T47D (cell line): ENCODE data around the gene PALM2AKAP2.
A peak's percentile ranks its signal among the peaks of the same experiment; 100 is the strongest.

Source experiments
- DNase-seq, 2 experiments: peaks; one replicate each; pipeline versions ENCODE4 v3.0.0 to v3.0.0-alpha.2; 2011 to 2012; ENCODE audit warnings: low read depth in 1 of 2, low spot score in 1 of 2
- JUND ChIP-seq: IDR thresholded peaks from 2 replicates; pipeline ENCODE4 v1.6.1; 2012; ENCODE audit warnings: low read depth
- in situ Hi-C: cut with HindIII; loops from 2 replicates; pipeline ENCODE4 v1.10.0; 2016; ENCODE audit warnings: low sequenced_read_pairs, low pct_unique_long_range_greater_than_20kb

Gene PALM2AKAP2

DNA sequence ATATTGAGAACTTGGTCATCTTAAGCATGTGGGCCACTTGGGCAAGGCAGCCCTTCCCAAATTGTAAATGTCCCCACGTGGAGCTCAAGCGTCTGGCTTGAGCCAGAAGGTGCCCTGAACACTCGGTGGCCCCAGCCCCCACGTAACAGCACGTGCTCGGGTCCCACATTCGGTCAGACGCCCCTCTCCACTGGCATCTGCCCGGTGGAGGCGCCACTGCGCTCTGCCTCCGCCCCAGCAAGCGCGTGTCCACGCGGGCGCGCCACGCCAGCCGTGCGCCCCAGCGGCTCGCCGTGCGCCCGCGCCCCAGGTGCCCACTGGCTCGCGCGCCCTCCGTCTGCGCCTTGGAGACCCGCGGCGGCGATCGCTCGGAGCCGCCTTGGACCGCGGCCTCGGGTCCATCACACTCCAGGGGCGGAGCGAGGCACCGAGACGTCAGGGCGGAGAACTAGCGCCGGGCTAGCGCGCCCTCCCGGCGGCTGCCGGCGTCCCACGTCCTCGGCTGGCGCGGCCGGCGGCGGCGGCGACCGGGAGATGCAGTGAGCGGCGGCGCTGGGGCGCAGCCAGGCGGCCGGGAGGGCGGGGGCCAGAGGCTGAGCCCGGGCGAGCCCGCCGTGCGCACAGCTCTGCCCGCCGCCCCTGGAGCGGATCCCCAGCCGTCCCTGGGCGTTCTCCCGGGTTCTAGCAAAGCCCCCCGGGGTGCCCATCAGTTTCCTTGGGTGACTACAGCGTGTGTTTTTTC, at the start of gene PALM2AKAP2:
Gene PALM2AKAP2, plus strand, starts transcription at position 488 of the 742 bp plus-strand sequence. CDS start 291 bp downstream, outside the sequence.
- in situ Hi-C loops = no loop called here
- peak; percentile 83 for DNase-seq
- TF ChIP-seq JUND = no peak

DNA sequence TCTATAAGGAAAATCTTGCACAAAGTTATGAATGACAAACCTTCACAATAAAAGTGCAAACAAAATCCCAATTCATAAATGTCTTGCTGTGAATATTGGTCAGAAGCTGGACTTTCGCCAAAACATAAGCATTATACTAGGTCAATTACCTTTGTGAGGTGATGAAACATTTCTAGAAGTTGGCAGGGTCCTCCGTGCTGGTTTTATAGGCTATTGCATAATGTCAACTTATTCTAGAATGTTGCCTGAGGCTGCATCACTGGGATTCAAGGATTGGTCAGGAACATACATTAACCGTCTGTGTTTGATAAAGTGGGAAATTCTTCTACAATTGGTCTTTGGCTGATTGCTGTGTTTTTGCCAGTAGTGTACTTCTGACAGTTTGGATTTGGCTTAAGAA, 49.8 kb upstream of the PALM2AKAP2 start:
- in situ Hi-C loops = no loop called here
- no peak; the same call in none of the 2 replicates for TF ChIP-seq JUND
- DNase-seq = peak; percentile 47 to 92

DNA sequence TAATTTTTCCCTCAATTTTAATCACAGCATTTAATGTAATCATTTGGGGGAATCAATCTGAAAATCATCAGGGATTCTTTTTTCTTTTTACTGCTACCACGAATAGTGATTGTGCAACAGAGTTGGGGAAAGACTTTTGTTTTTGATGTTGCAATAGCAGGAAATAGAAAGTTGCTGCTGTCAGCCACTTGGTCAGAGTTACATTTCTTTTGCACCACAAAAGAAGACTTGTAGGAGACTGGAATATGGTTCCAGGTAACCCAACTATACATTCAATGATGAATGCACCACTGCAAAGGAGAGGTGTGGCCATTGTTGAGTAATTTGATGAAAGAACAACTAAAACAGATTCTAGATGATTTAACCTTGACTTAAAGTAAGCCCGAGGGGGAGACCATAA, 46.3 kb upstream of the PALM2AKAP2 start:
- DNase-seq = peak in 1 of 2 experiments; percentile 39
- TF ChIP-seq JUND = no peak
- in situ Hi-C loops = no loop called here

DNA sequence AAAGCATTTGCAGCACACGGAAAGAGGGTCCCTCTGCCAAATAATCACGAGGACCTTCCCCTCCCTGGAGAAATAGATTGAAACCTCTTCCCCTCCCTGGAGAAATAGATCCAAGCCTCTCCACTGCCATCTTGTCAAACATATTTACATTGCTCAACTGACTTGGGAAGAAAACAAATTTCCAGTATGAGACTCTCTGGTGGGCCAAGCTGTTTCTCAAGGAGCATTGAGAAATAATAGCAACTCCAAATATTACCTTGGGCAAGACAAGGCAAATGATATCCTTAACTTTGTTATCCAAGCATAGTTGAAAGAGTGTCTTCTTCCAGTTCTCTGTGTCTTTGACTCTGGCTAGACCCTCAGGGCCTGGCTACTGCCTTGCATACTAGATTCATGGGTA, 45.2 kb upstream of the PALM2AKAP2 start:
- in situ Hi-C loops = no loop called here
- no peak for TF ChIP-seq JUND
- no peak for DNase-seq

DNA sequence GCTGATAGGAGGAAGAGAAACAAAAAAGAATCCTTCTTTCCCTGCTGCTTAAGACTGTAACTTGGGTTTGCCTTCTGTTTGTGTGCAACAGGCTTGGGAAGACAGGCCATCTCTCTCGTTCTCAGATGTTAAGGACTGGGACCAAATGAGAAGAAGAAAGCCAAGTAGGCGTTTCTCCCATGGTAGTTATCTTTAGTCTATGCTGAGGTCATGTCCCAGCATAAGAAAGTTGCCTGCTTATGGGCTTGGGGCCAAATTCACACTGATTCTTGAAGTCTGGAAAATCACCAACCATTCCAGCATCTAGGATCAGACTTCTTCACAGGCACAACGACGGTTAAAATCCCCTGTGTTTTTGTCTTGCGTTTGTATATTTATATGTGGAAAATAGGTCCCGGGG, 44.2 kb upstream of the PALM2AKAP2 start:
- no peak for DNase-seq

DNA sequence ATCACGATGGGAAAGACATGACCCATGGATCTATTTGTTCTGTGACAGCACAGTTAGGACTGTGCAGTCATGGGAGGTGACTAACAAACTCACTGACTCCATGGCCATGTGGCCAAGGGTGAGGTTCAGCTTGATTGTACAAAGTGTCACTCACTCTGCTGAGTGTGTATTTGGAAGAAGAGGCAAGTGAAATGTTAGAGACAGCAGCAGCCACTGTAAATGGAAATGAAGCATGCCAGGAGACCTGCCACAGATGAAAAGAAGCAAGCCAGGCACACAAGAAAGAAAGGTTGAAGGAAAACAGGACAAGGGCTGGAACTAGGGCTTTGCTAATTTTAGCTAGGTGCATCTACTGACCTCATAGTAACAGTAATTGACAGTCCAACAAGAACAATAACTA, 42.7 kb upstream of the PALM2AKAP2 start:
- in situ Hi-C loops = no loop called here
- no peak for DNase-seq
- TF ChIP-seq JUND = no peak

More for the DNA sequence above, 44.2 kb upstream of the PALM2AKAP2 start:
- no peak for TF ChIP-seq JUND
- in situ Hi-C loops = no loop called here

GRCh38 chr9:109739760-109740159, 40.2 kb upstream of the PALM2AKAP2 start:
- in situ Hi-C loops = no loop called here
- DNase-seq = no peak
- TF ChIP-seq JUND = no peak

GRCh38 chr9:109742776-109743348, 37.1 kb upstream of the PALM2AKAP2 start:
- TF ChIP-seq JUND = no peak
- in situ Hi-C loops = no loop called here
- no peak for DNase-seq

DNA sequence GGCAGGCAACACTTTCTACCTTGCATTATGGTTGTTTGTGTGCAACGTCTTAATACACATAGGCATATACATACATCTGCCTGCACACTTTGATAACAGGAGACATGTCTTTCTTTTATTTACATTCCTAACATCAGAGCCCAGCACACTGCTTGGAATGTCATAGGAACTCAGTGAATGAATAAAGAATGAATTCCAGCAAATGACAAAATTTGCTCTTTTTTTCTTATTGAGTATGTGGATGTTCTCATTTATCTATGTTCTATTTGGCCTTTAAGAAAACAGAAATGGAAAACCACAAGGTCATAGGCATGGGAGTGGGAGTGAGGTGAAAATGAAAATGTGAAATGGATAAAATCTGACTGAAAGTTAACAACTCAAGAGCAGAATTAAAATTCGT, 36.3 kb upstream of the PALM2AKAP2 start:
- in situ Hi-C loops = no loop called here
- no peak for TF ChIP-seq JUND
- DNase-seq = no peak

GRCh38 chr9:109745335-109746283, 34.4 kb upstream of the PALM2AKAP2 start:
- in situ Hi-C loops = no loop called here
- no peak for TF ChIP-seq JUND
- peak in 1 of 2 experiments; percentile 21 for DNase-seq

GRCh38 chr9:109751253-109751652, 28.7 kb upstream of the PALM2AKAP2 start:
- in situ Hi-C loops = no loop called here
- DNase-seq = no peak
- TF ChIP-seq JUND = no peak

DNA sequence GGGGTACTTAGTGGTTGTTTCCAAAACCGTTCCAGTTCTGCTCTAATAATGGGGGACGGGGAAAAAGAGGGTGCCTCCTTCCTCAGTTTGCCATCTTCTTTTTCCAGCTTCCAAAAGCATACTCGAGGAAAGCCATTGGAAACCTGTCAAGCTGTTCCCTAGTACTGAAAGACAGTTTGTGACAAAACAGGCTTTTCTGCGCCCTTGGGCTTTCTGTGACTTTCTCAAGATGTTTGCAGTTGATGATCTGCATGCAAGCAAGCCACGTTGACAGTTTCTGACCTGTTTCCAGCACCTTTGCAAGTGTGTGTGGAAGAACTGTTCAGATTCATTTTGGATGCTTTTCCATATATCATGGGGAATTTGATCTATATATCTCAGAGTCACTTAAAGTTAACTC, 26.7 kb upstream of the PALM2AKAP2 start:
- in situ Hi-C loops = no loop called here
- 0 out of 2 replicates have a peak, but pooled peaks have one; percentile 27 for TF ChIP-seq JUND
- peak in 1 of 2 experiments; percentile 93 for DNase-seq

DNA sequence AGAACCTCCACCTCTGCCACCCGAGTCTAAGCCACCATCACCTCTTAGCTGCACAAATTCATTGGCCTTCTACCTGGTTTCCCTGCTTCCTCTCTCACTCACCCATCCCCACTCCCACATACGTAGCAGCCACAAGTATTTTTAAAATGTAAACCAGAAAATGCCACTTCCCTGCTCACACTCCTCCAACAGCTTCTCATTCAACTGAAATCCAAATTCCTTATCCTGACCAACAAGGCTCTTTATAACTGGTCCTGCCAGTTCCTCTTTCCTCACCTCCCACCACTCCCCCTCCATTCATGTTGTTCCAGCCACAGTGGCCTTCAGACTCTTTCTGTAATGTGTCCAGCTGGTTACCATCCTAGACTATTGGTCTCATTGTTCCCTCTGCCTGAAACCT, 25.0 kb upstream of the PALM2AKAP2 start:
- no peak for TF ChIP-seq JUND
- in situ Hi-C loops = no loop called here
- DNase-seq = peak in 1 of 2 experiments; percentile 68
